GM10248 (cell line): ENCODE data around the gene CHCHD6.

Source experiments
- CTCF ChIA-PET: fragments of 300-600 bp; sonication (Branson Sonifier 250); formaldehyde crosslinking; extraction: SDS; loops from one replicate; lab custom pipeline; 2021; ENCODE audit warnings: antibody characterized with exemption; lab: Yijun Ruan, JAX
- POLR2A ChIA-PET: fragments of 350-650 bp; sonication (Branson Sonifier 250); formaldehyde crosslinking; extraction: SDS; loops from one replicate; lab custom pipeline; 2020; ENCODE audit warnings: antibody characterized with exemption; lab: Yijun Ruan, JAX
- DNase-seq: peaks from one replicate; pipeline ENCODE4 v3.0.0; 2012; ENCODE audit errors: extremely low spot score
- CTCF ChIP-seq: IDR thresholded peaks from 2 replicates; pipeline ENCODE4 v1.5.1; 2012; ENCODE audit warnings: mild to moderate bottlenecking, low read depth; ENCODE audit errors: extremely low read depth, missing control alignments, control extremely low read depth

Gene CHCHD6

GRCh38 chr3:126934991-126935390 lies 231.0 kb downstream of the CHCHD6 start:
- DNase-seq = no peak
- CTCF ChIA-PET = interaction anchor here (1.5 kb wide), 1 partner anchor 11 kb away, joined by 5 read pairs; no protein-coding TSS in a partner anchor
- POLR2A ChIA-PET = no interaction called here
- TF ChIP-seq CTCF = no peak

DNA sequence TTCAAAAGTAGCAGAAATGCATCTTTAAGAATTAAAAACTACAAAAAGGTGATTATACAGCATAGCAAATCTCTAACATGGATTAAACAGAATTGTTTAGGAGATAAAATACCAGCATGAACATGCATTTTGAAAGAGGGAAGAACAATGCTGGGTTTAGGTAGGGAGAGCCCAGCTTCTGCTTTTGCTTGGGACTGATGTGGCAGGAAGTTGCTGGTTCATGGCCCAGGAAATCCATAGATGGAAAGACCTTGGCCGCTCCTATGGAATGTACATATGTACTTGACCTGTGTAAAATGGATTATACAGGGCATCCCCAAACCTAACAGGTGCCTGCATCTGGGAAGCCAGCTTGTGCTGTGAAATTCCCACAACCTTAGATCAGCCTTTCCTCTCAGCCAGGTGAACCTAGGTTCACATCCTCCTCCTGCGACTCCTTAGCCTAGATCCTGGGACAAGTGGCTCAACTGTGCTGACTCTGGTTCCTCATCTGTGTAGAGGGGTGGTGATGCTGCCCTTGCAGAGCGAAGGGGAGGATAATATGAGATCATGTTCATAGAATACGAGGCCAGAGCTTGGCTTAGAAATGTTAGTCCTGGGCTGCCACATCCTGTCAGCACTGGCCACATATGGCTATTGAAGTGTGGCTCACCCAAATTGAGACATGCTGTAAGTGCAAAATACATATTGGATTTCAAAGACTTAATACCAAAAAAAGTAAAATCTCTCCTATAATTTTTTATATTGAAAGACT lies 231.9 kb downstream of the CHCHD6 start:
- CTCF ChIA-PET = interaction anchor here (1.5 kb wide), 1 partner anchor 12 kb away, joined by 5 read pairs; no protein-coding TSS in a partner anchor
- POLR2A ChIA-PET = no interaction called here
- no peak for TF ChIP-seq CTCF
- no peak for DNase-seq

DNA sequence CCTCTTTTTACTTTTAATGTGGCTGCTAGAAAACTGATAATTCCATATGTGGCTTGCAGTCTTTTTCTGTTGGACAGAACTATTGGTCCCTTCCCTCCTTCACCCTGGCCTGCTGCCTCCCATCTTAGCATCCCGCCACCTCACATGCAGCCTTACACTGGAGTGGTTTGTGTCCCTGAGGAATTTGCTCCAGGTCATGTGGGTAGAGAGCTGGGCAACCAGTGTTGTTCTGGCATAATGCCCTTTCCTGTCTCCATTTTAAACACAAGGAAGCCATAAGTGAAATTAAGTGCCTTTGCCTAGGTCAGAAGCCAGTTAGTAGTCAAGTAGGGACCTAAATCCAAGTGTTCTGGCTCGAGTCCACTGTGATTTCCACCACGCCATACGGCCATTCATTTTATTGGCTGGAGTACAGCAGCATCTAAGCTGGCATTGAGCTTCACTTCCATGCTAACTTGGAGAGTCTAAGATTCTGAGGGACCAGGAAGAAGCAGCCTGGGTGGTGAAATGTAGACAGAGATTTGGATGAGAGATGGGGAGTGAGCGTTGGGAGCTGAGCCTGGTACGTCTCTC lies 232.9 kb downstream of the CHCHD6 start:
- POLR2A ChIA-PET = no interaction called here
- DNase-seq = no peak
- CTCF ChIA-PET = interaction anchor here (0.8 to 1.6 kb wide), 3 partner anchors 16 to 25 kb away, joined by 3 to 4 read pairs (median 3); no protein-coding TSS in a partner anchor
- TF ChIP-seq CTCF = no peak

GRCh38 chr3:126937533-126937932 lies 233.5 kb downstream of the CHCHD6 start:
- no peak for TF ChIP-seq CTCF
- DNase-seq = no peak
- ChIA-PET POLR2A (no interaction called here), CTCF (interaction anchor here (0.8 to 2.1 kb wide), 5 partner anchors 10 to 637 kb away, joined by 3 to 5 read pairs (median 3); no protein-coding TSS in a partner anchor)

DNA sequence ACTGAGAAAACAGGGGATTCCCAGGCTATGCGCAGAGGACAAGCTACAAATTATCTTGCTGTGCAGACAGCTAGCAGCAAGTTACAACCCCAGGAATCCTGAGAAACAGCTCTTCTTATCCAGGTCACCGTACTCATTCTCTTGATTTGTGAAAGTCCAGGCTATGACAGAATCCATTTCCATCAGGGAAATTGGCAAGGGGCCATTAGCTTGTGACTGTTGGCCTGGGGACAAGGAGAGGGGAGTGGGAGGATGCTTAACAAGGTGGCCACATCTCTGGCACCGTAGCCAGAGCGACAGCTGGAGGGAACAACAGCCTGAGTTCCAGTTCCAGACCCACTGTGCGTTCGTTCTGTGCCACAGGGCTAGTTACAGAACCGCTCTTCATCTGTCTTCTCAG lies 233.9 kb downstream of the CHCHD6 start:
- CTCF ChIA-PET = interaction anchor here (1.2 to 2.1 kb wide), 5 partner anchors 11 to 637 kb away, joined by 3 to 5 read pairs (median 3); no protein-coding TSS in a partner anchor
- POLR2A ChIA-PET = no interaction called here
- DNase-seq = no peak
- no peak for TF ChIP-seq CTCF

- POLR2A ChIA-PET = no interaction called here
- DNase-seq = no peak
- TF ChIP-seq CTCF = no peak
- CTCF ChIA-PET = interaction anchor here (0.8 to 2.1 kb wide), 5 partner anchors 11 to 636 kb away, joined by 3 to 5 read pairs (median 3); no protein-coding TSS in a partner anchor
These were observed 234.7 kb downstream of the CHCHD6 start for GRCh38 chr3:126938520-126939337.
